ELF-1 (cell line): ENCODE results near the gene DNAJB1.
"Not testable (repeated sequence)": the region's sequence is repeated elsewhere in the genome, so short reads cannot be mapped to it uniquely, and the experiment has no call there.

ENCODE experiments used
- DNase-seq: peaks from one replicate; pipeline ENCODE4 v3.0.0-alpha.2; 2016; ENCODE audit warnings: low read depth, low spot score

The DNAJB1 gene

GRCh38 chr19:14553042-14553938 is 35.1 kb upstream of the DNAJB1 start:
- DNase-seq = no peak

- DNase-seq = not testable (repeated sequence)
Observed at GRCh38 chr19:14552006-14552360, 33.8 kb upstream of the DNAJB1 start.

DNA sequence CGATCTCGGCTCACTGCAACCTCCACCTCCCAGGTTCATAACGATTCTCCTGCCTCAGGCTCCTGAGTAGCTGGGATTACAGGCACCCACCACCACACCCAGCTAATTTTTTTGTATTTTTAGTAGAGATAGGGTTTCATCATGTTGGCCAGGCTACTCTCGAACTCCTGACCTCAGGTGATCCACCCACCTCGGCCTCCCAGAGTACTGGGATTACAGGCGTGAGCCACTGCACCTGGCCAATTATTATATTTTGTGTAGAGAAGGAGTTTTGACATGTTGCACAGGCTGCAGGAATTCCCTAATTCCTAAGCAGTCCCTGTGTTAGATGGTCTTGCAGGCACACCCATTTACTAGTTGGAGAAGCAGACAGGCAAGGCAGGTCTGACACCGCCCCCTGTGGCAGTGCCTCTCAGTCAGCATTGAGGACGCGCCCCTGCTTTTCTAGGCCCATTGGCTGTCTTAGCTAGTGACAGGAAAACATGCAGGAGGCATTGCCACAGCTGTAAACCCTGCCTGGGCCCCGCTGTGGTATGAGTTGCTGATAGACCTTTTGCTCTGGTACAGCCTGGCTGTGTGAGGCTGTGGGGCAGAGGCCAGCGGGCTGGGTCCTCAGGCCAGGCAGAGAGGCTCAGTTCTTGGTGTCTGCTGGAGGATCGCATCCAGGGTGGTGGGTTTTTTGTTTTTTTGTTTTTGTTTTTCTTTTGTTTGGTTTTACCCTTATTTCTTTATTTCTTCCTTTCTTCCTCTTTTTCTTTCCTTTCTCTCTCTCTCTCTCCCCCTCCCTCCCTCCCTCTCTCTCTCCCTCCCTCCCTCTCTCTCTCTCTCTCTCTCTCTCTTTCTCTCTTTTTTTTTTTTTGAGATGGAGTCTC is 33.2 kb upstream of the DNAJB1 start:
- peak; percentile 87 for DNase-seq

DNA sequence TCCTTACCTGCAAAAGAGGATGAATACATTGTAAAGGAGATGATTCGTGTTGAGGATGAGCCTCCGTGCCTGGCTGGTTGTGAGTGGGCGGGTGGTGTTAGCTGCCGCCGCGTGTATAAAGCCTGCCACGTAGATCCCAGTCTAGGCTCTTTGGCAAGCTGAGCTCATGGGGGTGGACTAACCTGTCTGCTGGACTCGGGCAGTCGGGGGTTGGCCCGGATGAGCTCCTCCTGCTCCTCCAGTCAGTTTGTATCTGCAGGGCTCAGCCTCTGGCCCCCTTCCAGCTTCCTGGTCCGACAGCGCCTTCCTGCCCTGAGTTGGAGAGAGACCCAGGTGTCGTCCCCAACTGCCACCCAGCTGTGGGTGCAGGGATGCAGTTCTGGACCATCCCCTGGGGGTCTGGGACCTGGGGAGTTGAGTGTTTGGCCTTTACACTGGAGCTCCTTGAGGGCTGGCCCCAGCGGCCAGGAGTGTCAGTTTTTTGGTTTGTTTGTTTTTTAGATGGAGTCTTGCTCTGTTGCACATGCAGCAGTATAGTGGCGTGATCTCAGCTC is 32.1 kb upstream of the DNAJB1 start:
- no peak for DNase-seq

- no peak for DNase-seq
Observed at GRCh38 chr19:14545716-14546082, 27.5 kb upstream of the DNAJB1 start.

DNA sequence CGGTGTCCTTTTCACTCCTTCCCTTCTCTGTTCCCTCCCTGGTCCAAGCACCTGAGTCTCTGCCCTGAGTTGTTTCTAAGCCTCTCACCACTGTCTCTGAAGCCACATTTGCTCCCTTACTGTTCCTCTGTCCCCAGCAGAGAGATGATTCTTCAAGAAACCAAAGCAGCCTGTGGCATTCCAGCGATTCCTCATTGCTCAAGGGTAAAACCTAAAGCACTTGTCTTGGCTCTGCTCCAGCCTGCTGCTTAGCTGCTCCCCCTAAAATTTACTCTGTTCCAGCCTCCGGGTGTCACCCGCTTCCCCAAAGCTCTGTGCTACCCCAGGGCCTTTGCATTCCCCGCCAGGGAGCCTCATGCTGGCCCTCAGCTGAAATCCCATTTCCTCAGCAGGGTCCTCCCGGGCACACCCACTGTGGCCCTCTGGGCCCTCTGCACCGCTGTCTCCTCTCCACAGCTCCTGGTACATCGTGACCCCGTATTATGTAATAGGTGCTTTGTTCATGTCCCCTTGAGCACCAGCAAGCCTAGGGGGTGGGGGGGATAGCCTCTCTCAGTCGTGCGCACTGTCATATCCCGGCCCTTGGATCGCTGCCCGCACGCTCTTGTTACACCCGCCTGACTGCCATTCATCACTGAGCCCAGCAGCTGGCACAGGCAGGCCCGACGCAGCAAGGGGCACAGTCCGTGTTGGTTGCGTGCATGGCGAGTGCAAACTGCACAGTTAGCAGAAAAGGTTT is 26.9 kb upstream of the DNAJB1 start:
- no peak for DNase-seq

DNA sequence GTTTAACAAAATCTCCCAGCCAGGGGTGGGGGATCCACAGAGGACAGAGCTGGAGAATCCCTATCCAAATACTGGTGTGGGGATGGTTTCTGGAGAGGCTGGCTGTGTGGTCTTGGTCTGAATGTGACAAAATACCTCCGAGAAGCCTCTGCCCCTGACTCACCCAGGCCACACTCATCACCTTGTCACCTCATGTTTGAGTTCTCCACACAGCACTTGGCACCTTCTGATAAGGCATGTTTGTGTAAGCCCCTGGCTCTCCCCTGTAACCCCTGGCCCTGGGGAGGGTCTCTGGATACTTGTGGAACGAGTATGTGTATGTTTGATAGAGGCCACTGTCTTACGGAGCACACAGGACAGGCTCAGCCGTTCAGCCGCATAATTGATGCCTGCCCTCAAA is 25.9 kb upstream of the DNAJB1 start:
- no peak for DNase-seq

- DNase-seq = no peak
Observed at GRCh38 chr19:14542711-14543328, 24.6 kb upstream of the DNAJB1 start.

- DNase-seq = not testable (repeated sequence)
Observed at GRCh38 chr19:14541979-14542378, 23.8 kb upstream of the DNAJB1 start.

DNA sequence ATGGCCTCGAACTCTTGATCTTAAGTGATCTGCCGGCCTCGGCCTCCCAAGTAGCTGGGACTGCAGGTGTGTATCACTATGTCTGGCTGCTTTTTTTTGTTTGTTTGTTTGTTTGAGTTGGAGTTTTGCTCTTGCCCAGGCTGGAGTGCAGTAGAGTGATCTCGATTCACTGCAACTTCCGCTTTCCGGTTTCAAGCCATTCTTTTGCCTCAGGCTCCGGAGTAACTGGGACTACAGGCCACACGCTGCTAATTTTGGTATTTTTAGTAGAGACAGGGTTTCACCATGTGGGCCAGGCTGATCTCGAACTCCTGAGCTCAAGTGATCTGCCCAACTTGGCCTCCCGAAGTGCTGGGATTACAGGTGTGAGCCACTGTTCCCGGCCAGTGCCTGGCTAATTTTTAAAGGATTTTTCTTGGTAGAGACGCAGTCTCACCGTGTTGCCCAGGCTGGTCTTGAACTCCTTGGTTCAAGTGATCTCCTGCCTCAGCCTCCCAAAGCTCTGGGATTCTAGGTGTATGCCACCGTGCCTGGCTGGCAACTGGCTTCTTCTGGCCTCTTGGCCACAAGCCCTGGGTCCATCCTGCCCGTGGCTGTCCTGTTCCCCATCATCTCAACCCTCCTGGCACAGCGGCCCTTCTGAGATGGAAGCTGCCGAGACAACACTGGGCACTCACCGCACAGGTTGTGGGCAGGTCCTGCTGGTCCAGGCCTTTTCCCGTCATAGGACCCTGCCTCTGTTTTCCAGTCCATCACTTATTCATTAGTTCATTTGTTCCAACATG is 22.7 kb upstream of the DNAJB1 start:
- no peak for DNase-seq

DNA sequence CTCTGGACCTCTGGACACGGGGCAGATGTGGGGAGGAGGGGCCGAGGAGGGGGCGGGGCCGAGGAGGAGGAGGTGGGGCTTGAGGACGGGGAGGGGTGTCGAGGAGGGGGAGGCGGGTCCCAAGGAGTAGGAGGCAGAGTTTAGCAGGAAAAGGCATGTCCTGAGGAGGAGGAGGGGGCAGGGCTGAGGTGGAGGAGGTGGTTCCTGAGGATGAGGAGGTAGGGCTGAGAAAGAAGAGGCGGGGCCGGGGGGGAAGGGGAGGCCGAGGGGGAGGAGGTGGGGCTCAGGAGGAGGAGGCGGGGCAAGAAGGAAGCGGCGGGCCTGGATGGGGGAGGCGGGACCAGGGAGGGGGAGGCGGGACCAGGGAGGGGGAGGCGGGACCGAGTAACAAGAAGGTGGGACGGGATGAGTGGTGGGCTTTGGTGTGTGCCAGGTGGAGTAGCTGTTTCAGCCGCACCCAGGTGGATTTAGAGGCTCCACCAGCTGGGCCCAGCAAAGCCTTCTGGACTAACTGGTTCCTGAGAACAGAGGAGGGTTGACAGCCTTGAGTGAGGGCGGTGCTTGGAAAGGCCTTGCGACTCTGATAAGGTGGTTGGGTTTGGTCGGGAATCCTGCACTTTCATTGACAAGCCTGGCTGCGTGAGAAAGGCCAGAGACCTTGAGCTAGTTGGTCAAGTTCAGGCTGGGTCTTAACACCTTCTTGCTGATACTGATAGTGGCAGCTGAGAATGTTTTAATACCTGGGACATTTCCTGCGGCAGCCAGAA is 18.9 kb upstream of the DNAJB1 start:
- DNase-seq = peak; percentile 95

DNA sequence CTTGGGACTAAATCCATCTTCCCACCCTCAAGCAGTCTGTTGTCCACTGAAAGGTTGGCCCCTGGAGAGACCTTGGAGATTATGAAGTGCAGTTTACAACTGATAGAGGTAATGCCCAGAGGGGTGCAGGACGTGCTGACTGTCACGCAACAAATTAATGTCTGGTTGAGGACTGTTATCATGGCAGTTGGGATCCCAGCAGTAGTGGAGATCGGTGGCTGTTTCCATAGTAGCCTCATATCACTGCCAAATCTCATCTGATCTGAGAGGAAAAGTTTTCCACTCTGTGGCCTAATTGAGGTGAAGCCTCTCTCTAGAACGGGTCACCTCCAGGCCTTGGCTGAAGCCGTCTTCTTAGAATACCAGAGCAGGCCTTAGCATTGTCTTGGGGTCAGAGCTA is 15.3 kb upstream of the DNAJB1 start:
- DNase-seq = no peak

- DNase-seq = no peak
Observed at GRCh38 chr19:14530506-14530905, 12.3 kb upstream of the DNAJB1 start.

DNA sequence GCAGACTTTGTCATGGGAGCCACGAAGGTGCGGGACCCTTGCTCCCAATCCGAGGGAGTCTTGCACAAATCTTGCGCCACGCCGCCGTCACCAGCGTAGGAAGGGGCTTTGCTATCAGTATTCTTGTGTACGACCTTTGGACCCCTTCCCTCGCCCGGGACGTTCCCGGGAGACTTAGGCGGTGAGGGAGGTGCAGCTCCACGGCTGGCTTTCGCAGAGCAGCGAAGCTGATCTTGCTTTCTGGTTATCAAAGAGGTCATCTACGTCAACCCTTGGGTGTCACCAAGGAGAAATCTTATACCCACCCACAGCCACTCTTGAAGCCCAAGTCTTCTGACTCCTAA is 11.8 kb upstream of the DNAJB1 start:
- no peak for DNase-seq

GRCh38 chr19:14529254-14530004 is 11.2 kb upstream of the DNAJB1 start, which contains the start of gene TECR:
TECR (plus strand) TSS chr19:14529594; CDS start chr19:14529697, 103 bp downstream.
- DNase-seq = peak; percentile 100

- DNase-seq = no peak
Observed at GRCh38 chr19:14528419-14529253, 10.4 kb upstream of the DNAJB1 start.

DNA sequence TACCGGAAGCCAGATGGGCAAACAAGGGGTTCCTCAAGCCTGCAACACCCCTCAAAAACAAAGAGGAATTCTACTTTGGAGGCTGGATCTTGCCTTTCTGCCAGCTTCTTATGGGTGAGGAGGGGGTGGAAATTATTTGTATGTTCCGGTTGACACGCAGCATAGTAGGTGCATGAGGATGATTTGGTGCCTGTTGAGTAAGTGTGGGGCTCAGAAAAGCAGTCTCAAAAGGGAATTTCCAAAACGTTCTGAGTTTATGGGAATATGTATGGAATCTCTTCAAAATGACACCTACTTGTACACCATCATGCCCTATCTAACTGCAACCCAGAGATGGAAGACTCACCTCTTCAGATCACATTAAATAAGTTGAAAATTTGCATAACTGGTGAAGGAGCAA is 8.2 kb upstream of the DNAJB1 start:
- DNase-seq = no peak

DNA sequence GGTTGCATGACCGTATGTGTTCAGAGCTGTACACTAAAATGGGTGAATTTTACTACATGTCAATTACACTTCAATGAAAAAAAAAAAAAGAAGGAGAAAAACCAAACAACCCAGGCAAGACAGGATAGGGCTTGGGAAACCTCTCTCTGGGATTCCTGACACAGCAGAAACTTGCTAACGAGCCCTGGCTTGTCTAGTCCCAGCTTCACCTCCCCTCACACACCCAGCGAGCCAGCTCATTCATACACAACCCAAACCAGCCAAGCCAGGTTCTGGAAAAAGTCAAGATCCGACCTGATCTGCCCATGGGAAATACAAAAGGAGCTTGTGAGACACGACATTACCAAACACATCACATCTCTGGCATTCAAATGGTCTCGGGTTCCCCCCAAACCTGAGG is 7.5 kb upstream of the DNAJB1 start:
- peak; percentile 57 for DNase-seq
